ENCODE results near the gene CCDC68. TPM values are rescaled to one million over a fixed set of nuclear protein-coding genes. Genes with fewer than 3 reads are reported as not detected.

CCDC68 gene
- total and polyA plus RNA-seq, 2 of the 8 experiments (the other 6 are each of a cell fraction or from before 2014, with no cell fraction given): 0.06 to 0.80 TPM

GRCh38 chr18:54867131-54867530 lies 92.1 kb downstream of the CCDC68 start:
- no peak overlapping the region for H2BK12ac ChIP-seq (ENCODE audit: low read depth, low read length)
- H2BK5ac ChIP-seq (ENCODE audit: low read depth, low read length): no peak overlapping the region
- DNase-seq (ENCODE audit: low read depth in 1 of 2, low spot score in 2 of 2) (no peak), FAIRE-seq (no peak)
- no peak overlapping the region for H4K91ac ChIP-seq (replicated peaks; ENCODE audit: insufficient read length, low read length)
- no peaks in the 10 kb centered on the region for H4K20me1 ChIP-seq (replicated peaks in 1 of 2; ENCODE audit: control insufficient read depth in 1 of 2, insufficient read depth in 2 of 2, low read length in 2 of 2)
- H2BK120ac ChIP-seq (replicated peaks; ENCODE audit: low read depth, low read length): no peak overlapping the region
- no peaks in the 10 kb centered on the region for H3K27me3 ChIP-seq (replicated peaks in 1 of 4; ENCODE audit: control insufficient read depth in 3 of 4, extremely low read depth in 1 of 4, insufficient read depth in 3 of 4, low read length in 3 of 4)
- no peak overlapping the region for H3K4me3 ChIP-seq (ENCODE audit: extremely low read depth in 1 of 4, insufficient read depth in 2 of 4, low read depth in 3 of 4, low read length in 4 of 4)
- H3K4ac ChIP-seq (replicated peaks; ENCODE audit: insufficient read length, low read depth, low read length): no peak overlapping the region
- H3K4me1 ChIP-seq (replicated peaks in 1 of 4; ENCODE audit: control insufficient read depth in 3 of 4, insufficient read depth in 4 of 4, low read length in 3 of 4): no peaks in the 10 kb centered on the region
- no peak overlapping the region for H3K14ac ChIP-seq (ENCODE audit: insufficient read length)
- H3K23ac ChIP-seq (ENCODE audit: insufficient read length): no peak overlapping the region
- no peak overlapping the region for H2AK5ac ChIP-seq (ENCODE audit: low read depth, low read length)
- H3K4me2 ChIP-seq (ENCODE audit: insufficient read depth in 1 of 2, low read depth in 2 of 2, low read length in 2 of 2): no peak overlapping the region
- ChIA-PET POLR2A (ENCODE audit: partially characterized antibody) (no interaction called here), CTCF (ENCODE audit: partially characterized antibody) (interaction anchor here (1.5 kb wide), 1 partner anchor 27 kb away, joined by 3 read pairs; no protein-coding TSS in a partner anchor)
- no peak overlapping the region for H2BK15ac ChIP-seq (ENCODE audit: low read length)
- H3K27ac ChIP-seq (ENCODE audit: low read depth, low read length): no peak overlapping the region
- H4K8ac ChIP-seq (ENCODE audit: extremely low read depth, insufficient read depth, low read length): no peak overlapping the region
- no peaks in the 10 kb centered on the region for H3K79me2 ChIP-seq (ENCODE audit: control insufficient read depth in 1 of 2, insufficient read depth in 2 of 2, low read length in 2 of 2)
- H3K79me1 ChIP-seq (ENCODE audit: low read depth, low read length): no peaks in the 10 kb centered on the region
- no peaks in the 10 kb centered on the region for H3K23me2 ChIP-seq (ENCODE audit: low read depth, low read length)
- no peak overlapping the region for H4K5ac ChIP-seq (ENCODE audit: insufficient read length, low read depth, low read length)
- H2BK20ac ChIP-seq (ENCODE audit: low read length): no peak overlapping the region
- 98% methylated on average over 5 of the region's 5 CpGs; no CpG with 5 or more reads in 1 of the 2 experiments for WGBS, 2 experiments (ENCODE audit: extremely low coverage in 1 of 2, insufficient coverage in 1 of 2, insufficient read length in 1 of 2, insufficient replicate concordance in 2 of 2, low coverage in 1 of 2, low lambda C conversion rate in 2 of 2, missing lambda C conversion rate in 1 of 2)
- no peaks in the 10 kb centered on the region for H3K36me3 ChIP-seq (ENCODE audit: control insufficient read depth in 2 of 4, insufficient read depth in 4 of 4, low read length in 3 of 4)
- H2AFZ ChIP-seq (ENCODE audit: low read length): no peak overlapping the region
- H3K56ac ChIP-seq (replicated peaks; ENCODE audit: insufficient read length, low read depth, low read length): no peak overlapping the region
- no peaks in the 10 kb centered on the region for H3K9me3 ChIP-seq (ENCODE audit: insufficient read depth in 2 of 2, low read depth in 1 of 2, low read length in 1 of 2)
- no peak overlapping the region for H3K9ac ChIP-seq (replicated peaks in 1 of 4; ENCODE audit: extremely low read depth in 1 of 4, low read depth in 3 of 4, low read length in 3 of 4)
- H3K18ac ChIP-seq (ENCODE audit: extremely low read depth, low read length): no peak overlapping the region
- TF ChIP-seq CEBPB (IDR thresholded peaks at IDR 0.05; ENCODE audit: low read depth, low read length): no peak
- no peak for TF ChIP-seq MAX (IDR thresholded peaks at IDR 0.05)
- no peak for TF ChIP-seq NANOG (IDR thresholded peaks at IDR 0.05; ENCODE audit: insufficient read depth, low read depth, low read length, poor library complexity, severe bottlenecking)
- TF ChIP-seq KDM1A (IDR thresholded peaks at IDR 0.05; ENCODE audit: borderline replicate concordance, low read length): no peak
- TF ChIP-seq POU5F1 (IDR thresholded peaks at IDR 0.05; ENCODE audit: low read depth, low read length): no peak
- TF ChIP-seq CREB1 (IDR thresholded peaks at IDR 0.05): no peak
- no peak for TF ChIP-seq USF2 (IDR thresholded peaks at IDR 0.05; ENCODE audit: low read length)
- TF ChIP-seq EGR1 (IDR thresholded peaks at IDR 0.05; ENCODE audit: borderline replicate concordance, low read depth, low read length): no peak
- no peak for TF ChIP-seq SP4 (IDR thresholded peaks at IDR 0.05; ENCODE audit: low read length)
- TF ChIP-seq CTCF (IDR thresholded peaks at IDR 0.05; ENCODE audit: control extremely low read depth in 1 of 3, insufficient read depth in 1 of 3, low read depth in 1 of 3, low read length in 3 of 3): no peak
- no peak for TF ChIP-seq GTF2F1 (IDR thresholded peaks at IDR 0.05; ENCODE audit: borderline replicate concordance, low read depth, low read length)

All from H1 (cell line).